ENCODE results near the gene INHA.

Gene INHA

DNA sequence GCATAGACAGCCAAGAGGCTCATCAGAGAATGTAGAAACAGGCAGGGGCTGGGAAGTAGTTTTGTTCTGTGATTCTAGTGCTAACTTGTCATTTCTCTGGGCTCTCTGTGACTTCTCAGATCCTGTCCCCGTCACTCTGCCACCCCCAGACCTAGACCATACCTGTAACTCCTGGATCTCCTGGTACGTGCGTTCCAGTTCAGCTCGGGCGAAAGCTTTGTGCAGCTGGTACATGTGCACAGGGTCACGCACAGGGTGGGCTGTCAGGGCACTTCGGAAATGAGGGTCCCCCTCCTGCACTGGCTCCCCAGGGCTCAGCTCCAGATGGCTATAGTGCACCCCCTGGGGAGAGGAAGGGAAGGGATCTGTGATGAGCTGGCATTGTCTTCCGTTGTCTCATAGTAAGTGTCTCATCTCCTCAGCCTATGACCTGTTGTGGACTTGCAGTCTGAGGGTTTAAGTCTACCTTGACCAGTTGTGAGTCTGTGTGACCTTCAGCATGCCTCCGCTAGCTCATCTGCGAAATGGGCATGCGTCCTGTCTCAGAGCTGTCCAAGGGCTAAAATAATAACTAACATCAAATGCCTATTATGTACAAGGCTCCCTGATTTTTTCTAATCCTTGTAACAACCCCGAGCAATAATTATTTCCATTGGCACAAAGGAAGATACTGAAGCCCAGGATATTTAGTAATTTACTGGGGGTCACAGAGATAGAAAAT, 31.2 kb upstream of the INHA start:
- no peak for DNase-seq (ENCODE audit: low read depth)

DNA sequence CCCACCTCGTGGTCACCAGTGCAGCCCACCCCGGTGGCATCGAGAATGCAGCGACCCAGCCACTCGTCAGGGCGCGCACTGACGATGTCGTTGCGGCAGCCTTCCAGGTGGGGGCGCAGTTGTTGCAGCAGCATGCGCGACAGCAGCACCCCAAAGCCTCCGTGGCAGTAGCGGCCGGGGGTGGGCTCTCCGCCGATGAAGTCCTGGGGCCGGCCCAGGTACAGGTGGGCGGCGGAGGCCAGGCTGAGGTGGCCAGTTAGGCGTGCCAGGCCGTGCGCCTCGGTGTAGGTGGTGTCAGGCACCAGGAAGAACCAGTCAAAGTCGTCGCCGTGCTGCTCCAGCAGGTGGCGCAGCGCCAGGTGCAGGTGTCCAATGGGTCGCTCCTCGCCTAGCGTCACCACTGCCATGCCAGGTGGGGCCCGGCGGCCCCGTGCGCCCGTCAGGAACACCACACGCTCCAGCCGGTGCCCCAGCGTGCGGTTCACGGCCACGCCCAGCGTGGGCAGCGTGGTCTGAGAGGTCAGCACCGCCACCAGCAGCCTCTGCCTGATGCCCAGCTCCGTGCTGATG, 30.4 kb upstream of the INHA start:
- peak; percentile 79 for DNase-seq (ENCODE audit: low read depth)

DNA sequence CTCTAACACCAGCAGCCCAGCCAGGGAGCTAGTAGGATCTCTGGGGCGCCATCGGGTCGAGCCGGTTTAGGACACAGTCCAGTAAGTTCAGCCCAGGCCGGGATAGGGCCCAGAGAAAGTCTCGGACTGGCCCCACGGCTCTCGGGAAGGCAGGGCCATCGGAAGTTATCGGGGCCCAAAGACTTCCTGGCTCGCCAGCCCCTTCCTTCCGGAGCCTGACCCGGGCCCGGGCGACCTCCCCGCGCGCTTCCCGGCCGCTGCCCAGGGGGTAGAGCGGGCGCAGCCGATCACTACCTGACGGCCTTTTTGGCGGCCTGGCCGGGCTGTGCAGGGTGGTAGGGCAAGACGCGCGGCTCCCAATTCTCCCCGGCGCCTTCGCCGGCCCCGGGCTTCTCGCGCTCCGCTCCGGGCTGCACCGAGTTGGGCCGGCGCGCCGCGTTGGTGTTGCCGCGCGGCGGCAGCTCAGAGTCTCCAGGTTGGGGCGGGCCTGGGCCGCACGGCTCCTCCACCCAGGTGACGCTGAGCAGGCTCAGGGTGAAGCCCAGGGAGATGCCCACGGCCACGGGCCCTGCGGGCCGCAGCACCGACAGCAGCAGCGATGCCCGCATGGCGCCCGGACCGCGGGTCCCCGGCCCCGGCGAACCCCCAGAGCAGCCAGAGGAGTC, 29.0 kb upstream of the INHA start:
- DNase-seq (ENCODE audit: low read depth): no peak

DNA sequence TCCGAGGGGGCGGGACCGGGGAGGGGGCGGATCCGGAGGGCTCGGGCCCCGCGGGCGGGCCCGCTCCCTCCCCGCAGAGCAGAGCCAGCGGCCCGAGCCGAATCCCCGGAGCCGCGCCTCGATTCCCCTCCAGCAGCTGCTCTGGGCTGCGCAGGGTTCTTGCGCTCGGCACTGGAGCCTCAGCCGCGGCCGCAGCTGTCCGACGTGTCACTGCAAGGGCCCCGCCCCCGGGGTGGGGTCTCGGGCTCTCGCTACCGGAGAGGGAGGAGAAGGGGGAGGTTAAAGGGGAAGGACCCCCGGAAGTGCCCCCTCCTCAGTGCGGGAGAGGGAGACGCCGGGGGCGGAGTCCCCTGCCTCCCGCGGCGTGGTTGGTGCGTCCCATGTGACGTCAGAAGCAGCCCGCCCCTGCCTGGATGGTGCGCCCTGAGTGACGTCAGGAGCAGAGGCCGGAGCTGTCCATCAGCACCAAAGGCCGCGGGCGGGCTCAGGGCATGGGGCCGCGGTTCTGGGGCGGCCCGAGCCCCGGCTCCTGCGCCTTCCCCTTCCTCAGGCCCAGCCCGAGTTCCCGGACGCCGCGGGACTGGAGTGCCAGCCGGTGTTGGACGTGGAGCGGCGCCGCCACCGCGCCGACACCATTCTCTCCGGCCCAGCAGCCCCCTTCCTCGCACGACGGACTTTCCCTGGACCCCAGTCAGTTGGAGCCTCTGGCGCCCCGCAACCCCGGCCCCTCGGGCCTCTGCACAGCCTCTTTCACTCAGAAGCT, 28.3 kb upstream of the INHA start, which contains the start of the genes CHPF and TMEM198:
CHPF (minus strand) TSS at position 214 of the 763 bp plus-strand sequence. CDS start 271 bp downstream, outside the sequence.
TMEM198 (plus strand) TSS at position 433 of the 763 bp plus-strand sequence. CDS start 700 bp downstream, outside the sequence.
- peak; percentile 87 for DNase-seq (ENCODE audit: low read depth)

DNA sequence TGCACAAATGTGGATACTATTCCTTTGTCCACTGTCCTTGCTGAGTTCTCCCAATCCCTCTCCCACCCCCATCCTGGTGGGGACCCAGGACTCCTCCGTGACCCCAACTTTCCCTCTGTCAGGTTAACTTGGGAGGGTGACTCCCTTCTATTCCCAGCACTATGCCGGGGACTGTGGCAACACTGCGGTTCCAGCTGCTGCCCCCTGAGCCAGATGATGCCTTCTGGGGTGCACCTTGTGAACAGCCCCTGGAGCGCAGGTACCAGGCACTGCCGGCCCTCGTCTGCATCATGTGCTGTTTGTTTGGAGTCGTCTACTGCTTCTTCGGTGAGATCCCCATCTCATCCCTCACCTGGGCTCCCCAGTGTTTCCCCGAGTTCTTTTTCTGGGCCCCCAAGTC, 27.5 kb upstream of the INHA start:
- no peak for DNase-seq (ENCODE audit: low read depth)

DNA sequence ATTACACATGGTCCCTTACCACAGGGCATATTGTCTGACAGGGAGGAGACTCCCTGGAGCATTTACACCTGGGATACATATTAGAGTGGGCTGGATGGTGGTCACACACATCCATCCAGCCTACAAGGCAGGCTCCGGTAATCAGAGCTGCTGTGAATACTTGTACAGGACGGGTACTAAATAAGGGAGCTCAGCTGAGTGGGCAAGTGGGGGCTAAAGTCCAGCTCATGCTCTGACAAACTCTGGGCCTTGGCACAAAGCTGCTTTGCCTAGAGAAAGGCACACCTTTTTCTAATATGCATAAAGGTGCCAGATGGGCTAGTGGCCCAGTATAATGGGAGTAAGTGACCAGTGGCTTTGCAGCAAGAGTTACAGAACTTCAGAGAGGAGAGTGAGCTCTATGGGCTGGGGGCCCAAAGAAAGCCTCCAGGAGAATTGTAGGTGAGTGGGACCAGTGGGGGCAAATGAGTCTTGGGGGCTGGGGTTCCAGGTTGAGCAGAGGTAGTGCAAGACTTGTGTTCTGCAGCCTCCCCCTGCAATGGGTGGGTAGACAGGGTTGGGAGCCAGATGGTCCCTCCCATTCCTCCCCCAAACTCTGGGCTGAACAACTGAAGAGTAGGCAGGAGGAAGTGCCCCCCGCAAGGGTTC, 26.7 kb upstream of the INHA start:
- no peak for DNase-seq (ENCODE audit: low read depth)

DNA sequence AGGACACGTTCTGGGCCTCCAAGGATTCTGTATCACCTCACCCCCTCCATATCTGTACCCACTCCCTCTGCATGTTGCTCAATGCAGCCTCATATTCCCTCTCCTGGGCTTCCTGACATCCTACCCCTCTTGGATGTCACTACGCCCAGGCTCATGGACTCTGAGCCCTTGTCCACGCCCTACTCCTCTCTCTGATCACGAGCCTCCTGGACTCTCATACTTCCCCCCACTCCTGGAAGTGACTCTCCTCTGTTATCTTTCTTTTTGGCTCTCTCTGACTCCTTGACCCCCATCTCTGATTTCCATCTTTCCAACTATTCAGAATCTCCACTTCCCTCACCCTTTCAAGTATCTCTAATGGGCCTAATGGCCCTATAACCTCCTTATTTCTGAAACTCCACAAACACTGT, 26.2 kb upstream of the INHA start:
- no peak for DNase-seq (ENCODE audit: low read depth)

DNA sequence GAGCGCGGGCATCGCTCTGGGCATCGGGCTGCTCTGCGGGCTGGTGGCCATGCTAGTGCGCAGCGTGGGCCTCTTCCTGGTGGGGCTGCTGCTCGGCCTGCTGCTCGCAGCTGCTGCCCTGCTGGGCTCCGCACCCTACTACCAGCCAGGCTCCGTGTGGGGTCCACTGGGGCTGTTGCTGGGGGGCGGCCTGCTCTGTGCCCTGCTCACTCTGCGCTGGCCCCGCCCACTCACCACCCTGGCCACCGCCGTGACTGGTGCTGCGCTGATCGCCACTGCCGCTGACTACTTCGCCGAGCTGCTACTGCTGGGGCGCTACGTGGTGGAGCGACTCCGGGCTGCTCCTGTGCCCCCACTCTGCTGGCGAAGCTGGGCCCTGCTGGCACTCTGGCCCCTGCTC, 24.5 kb upstream of the INHA start:
- no peak for DNase-seq (ENCODE audit: low read depth)

DNA sequence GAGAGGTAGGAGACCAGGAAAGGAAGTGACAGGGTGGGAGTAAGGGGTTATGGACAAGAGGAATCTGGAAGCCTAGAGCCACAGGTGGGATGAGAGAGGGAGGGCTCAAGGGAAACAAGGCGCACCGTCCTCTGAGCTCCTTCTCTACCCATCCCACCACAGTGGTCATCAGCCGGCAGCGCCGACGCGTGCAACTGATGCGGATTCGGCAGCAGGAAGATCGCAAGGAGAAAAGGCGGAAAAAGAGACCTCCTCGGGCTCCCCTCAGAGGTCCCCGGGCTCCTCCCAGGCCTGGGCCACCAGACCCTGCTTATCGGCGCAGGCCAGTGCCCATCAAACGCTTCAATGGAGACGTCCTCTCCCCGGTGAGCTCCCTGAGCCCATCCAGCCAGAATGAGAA, 23.1 kb upstream of the INHA start:
- no peak for DNase-seq (ENCODE audit: low read depth)

DNA sequence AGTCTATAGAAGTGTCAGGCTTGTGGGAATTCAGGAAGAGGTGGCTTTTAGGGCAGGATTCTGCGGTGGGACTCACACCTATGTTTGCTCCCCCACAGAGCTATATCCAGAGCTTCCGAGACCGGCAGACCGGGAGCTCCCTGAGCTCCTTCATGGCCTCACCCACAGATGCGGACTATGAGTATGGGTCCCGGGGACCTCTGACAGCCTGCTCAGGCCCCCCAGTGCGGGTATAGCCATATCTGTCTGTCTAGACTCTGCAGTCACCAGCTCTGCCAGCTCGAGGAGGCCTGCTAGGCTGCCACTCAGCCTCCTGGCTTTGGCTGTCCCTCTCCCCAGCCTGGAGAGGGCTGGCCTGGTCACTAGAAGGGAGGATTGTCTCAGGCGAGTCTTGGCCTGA, 22.5 kb upstream of the INHA start:
- no peak for DNase-seq (ENCODE audit: low read depth)

DNA sequence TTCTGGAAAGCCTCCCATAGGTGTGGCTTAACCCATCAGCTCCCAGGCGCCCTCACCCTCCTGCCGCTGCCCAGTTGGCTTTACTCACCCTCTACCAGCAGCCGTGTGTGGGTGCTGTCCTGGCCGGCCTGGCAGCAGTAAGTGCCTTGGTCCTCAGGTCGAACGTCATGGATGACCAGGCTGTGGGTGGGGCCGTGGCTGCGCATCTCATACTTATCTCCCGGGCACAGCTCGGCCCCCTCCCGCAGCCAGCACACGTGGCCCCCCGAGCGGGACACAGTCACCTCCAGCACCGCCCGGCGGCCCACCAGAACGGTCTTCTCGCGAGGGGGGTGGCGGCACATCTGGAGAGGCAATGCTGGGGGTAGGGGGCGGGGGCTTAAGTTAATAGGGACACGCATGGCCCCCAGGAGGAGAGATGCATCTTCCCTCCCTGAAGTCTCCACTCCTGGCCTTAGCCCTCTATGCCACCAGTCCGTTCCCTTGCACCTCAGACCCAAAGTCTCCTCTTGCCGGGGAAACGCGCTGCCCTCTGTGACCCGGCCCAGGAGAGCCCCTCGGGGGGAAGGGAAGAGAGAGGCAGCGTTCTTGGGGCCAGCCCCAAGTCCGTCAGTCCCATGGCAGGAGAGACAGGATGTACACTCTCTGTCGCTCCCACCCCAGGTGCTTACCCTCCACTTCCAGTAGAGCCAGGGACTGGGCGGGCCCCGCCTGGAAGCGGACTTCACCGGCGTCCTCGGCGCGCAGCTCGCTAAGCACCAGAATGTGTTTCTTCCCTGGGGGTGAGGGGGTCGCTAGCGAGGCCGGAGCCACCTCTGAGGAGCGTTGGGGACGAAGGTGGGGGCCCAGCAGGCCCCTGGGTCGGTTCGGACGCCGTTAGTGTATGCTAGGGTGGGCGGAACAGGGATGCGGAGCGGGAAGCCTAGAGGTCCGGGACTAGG, 20.4 kb upstream of the INHA start:
- no peak for DNase-seq (ENCODE audit: low read depth)

DNA sequence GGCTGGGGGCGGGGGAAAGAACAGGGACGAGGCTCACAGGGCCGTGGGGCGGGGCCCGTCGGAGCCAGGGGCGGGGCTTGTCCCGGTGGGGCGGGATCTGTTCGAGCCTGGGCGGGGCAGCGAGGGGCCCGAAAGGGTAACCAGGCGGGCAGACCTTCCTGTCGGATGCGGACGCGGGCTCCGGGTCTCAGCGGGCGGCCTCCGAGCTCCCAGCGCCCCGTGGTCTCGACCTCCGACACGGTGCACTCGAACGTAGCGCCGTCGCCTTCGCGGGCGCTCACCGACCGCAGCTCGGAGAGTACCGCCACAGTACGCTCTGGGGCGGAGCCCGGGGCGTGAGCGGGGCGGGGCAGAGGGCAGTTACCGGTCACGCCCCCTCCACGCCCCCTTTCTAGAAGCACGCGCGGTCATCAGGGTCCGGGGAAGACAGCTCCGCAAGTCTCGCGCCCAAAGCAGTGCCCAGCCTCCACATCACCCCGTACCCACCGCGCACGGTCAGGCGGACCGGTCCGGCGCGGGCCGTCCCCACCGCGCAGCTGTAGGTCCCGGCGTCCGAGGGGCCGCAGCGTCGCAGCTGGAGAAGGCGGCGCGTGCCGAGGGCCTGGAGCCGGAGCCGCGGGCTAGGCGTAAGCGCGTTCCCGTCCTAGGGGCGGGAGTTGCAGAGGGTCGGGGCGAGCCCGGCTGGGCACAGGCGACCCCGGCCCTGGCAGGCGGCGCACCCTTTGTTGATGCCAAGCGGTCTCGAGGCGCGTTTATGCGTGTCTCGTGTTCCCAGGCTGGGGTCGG, 19.5 kb upstream of the INHA start:
- DNase-seq (ENCODE audit: low read depth): peak; percentile 65

DNA sequence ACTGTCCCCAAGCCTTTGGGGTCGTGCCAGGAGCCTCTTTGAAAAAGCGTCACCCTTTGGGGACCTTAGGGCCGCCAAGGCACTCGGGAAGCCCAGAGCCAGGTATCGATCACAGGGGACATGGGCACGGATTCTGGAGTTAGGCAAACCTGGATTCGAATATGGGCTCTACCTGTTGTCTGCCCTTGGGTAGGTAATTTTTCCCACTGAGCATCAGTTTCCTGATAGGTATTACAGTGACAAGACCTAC, 19.0 kb upstream of the INHA start:
- DNase-seq (ENCODE audit: low read depth): no peak

DNA sequence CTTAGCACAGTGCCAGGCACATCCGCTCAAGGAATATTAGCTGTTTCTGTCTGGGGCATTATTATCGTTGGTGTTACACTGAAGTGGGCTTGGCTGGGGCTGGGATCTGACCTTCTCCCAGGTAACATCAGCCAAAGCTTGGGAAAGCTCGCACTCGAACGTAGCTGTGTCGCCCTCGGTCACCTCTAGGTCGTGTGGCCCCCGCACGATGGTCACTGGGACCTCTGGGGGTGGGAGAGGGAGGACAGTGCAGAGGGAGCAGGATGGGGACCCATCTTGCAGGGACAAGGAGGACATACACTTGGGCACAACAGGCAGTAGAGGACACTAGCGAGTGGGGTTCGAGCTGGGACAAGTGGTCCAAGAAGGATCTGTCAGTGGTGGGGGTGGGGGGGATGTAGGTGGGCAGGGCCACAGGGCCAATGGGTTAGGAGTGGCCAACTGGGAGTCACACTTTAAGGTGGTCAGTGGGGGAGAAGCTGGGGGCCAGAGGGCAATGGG, 18.6 kb upstream of the INHA start:
- no peak for DNase-seq (ENCODE audit: low read depth)

DNA sequence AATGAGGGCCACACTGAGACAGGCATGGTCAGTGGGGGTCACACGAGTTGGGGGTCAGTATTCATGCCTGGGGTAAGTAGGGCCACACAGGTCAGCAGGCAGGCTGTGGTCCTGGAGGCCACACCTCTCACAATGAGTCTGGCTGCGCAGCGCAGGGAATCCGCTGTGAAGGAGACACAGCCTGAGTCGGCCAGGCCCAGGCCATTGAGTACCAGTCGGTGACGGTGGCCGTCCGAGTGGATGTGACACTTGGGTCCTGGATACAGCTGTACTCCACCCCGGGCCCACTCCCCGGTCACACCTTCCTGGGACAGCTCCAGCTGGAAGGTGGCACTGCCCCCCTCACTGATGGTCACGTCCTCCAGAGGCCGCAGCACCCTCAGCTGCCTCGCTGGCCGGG, 17.8 kb upstream of the INHA start:
- no peak for DNase-seq (ENCODE audit: low read depth)

DNA sequence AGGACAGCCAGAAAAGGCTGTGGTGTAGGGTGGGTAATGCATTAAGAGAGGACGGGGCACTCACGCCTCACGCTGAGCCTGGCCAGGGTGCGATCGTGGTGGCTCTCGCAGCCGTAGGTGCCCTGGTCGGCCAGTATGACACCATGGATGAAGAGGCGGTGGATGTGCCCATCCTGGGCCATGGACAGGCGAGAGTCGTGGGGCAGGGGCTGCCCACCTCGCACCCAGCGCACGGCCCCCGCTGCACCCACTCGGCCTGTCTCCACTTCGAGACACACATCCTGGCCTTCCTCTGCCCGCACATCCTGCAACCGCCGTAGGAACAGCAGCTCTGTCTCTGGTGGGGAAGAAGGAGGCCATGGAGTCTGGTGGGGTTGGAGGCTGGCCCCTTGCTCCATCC, 16.2 kb upstream of the INHA start:
- DNase-seq (ENCODE audit: low read depth): no peak

DNA sequence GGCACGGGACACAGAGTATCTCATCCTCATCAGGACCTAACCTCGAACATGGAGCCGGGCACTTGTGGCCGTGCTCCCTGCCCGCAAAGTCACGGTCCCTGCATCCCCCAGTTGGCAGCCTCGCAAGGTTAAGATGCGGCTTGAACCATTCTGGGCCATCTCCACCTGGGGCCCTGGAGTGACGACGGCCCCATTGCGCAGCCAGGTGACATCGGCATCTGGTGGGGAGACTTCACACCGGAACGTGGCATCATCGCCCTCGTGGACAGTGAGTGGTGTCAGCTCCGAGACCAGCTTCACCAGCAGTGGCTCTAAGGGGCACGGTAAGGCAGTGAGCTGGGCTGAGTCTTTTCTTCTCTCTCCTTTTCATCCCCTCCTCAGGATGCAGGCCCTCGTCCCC, 15.7 kb upstream of the INHA start:
- no peak for DNase-seq (ENCODE audit: low read depth)

DNA sequence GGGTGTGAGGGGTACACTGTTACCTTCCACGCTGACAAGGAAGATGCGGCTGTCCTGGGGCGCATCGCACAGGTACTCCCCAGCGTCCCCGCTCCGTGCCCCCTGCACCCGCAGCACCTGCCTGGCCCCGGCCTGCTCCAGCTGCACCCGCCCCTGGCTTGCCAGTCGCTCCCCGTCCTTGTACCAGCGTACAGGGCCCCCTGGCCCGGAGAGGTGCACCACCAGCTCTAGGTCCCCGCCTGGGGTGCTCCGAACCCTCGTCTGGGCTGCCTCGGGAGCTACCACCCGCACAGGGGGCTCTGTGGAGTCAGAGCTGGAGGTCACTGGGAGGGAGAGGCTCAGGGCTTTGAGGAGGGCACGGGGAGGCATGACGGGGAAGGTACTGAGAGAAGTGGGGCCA, 14.8 kb upstream of the INHA start:
- DNase-seq (ENCODE audit: low read depth): no peak

DNA sequence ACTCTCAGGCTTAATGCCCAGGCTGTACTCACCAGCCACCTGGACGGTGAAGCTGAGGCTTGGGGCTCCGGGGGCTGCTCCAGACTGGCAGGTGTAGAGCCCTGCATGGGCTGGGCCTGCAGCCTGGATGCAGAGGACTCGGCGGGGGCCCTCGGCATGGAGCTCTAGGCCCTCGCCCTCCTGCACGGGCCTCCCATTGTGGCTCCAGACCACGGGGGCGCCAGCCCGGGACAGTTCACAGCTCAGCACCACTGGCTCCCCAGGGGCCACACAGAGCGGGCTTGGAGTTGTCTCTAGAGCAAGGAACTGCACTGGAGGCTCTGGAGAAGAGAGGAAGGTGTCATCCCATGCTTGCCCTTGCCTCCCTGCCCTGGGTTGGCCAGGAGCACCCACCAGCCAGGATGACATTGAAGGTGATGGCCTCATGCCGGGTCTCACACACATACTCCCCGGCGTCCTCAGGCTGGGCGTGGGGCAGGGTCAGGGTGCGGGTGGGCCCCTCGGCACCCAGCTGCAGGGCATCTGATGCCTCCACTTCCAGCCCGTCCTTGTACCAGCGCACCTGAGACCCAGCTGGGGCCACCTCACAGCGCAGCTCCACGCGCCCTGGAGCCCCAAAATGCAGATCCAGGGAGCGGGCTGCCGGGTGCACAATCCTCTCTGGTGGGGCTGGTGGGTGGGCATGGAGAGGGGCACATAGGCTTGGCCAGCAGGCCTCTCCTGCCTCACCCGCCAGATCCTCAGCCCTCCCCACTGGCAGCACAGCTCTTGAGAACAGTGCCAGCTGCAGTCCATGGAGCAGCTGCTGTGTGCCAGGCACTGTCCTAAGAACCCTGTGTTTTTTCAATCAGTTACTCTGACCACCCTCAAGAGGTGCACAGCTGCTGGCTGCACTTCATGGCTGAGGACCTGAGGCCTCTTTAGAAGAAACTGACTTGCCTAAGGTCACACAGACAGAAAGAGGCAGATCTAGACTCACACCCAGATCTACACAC, 14.0 kb upstream of the INHA start:
- DNase-seq (ENCODE audit: low read depth): no peak
